Activated naive CD4-positive, alpha-beta T cell treated with Interleukin-2 at 50 U/mL for 16 hours (primary cell): ENCODE data around the gene CTDSPL.

Experiments used
- DNase-seq: peaks from one replicate; pipeline ENCODE4 v3.0.0-alpha.2; 2020

Gene CTDSPL

DNA sequence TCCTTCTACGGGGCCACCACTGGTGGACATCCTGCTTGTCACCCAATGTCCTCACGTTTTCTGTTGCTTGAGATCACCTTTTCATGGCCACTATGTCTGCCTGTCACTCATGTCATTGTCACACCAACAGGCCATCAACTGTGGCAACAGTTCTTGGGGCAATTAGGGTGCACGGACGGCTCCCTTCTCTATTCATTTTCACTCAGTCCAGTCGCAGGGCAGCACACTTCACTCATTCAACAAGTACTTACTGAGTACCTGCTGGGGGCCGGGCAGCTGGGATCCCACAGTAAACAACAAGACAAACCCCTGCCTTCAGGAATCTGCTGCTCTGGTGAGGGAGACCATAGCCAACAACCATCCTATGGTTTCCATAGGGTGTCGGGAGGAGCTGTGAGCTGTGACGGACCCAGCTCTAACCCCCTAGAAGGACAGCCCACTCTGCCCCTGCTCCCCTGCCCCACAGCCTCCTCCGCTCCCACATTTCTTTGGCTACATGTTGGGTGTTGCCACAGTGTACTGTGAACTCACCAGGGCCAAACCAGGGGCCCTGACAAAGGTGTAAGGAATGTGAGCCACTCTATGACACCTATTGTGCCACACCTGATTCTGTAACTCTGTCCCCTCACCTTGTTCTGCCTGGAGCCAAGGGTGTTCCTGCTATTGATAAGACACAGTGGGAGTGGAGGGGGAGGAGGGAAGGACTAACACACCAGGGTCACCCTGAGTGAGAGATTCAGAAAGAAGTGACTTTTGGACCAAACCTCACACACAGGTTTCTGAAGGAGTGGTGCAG, 130.8 kb downstream of the CTDSPL start:
- no peak for DNase-seq

DNA sequence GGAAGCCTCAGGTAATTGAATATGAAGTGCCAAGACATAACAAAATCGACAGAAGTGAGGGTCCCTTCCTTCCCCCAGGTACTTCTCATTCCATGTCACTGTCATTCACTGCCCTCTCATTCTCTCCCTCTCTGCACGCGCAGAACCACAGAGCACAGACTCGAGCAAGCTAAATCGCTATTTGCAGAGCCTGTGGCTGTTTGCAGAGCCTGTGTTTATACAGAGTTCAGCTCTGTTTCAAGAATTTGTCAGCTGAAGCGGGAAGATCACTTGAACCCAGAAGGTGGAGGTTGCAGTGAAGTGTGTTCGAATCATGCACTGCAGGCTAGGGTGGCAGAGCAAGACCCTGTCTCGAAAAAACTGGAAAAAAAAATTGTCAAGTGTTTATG, 131.4 kb downstream of the CTDSPL start:
- no peak for DNase-seq

DNA sequence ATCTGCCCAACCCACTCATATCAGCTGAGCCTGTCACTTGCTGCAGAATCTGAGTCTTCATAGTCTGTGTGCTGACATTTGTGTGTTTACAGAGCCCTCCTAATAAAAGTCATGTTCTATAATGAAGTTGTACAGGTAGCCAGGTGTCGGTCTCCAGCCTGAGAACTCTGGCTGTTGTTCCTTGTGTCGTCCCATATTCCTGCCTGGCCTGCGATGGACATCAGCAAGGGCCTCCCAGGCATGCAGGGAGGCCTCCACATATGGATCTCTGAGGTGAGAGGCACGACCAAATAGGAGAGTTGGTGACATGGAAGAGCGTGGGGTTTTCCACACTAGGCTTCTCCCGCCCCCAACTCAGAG, 131.8 kb downstream of the CTDSPL start:
- DNase-seq: no peak

DNA sequence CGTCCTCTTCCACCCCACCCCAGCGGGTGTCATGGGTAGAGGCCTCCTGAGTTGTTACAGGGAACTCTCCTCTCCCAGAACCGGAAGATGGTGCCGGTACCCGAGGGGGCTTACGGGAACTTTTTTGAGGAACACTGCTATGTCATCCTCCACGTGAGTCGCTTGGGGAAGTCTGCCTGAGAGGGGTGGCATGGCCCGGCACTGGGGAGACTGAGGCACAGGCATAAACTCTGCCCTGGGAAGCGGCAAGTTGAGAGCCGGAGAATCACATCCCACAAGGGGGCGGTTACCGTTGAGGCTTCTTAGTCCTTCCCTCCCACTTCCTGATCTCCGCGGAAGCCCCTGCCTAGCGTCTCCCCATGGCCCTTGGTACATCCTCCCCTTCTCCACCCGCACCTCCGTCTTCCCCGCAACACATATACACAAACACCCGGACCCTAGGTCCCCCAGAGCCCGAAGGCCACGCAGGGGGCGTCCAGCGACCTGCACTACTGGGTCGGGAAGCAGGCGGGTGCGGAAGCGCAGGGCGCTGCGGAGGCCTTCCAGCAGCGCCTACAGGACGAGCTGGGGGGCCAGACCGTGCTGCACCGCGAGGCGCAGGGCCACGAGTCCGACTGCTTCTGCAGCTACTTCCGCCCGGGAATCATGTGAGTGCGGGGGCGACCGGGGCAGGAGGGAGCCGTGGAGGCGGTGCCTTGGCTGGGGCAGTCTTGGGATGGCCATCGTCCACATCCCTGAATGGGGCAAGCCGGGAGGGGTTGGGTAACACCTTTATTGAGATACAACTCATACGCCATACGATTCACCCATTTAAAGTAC, 132.3 kb downstream of the CTDSPL start:
- peak; percentile 73 for DNase-seq

DNA sequence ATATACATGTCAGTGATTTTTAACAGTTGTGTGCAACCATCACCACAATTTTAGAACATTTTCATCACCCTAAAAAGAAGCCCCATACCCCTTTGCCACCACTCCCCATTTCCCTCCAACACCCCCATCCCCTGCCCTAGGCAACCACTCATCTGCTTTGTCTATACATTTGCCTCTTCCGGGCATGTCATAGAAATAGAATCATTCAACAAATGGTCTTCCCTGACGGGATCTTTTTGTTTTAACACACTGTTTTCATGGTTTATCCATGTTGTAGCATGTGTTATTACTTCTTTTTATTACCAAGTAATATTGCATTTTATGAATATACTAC, 132.9 kb downstream of the CTDSPL start:
- no peak for DNase-seq

GRCh38 chr3:37995652-37996641, 134.3 kb downstream of the CTDSPL start:
- DNase-seq: no peak

DNA sequence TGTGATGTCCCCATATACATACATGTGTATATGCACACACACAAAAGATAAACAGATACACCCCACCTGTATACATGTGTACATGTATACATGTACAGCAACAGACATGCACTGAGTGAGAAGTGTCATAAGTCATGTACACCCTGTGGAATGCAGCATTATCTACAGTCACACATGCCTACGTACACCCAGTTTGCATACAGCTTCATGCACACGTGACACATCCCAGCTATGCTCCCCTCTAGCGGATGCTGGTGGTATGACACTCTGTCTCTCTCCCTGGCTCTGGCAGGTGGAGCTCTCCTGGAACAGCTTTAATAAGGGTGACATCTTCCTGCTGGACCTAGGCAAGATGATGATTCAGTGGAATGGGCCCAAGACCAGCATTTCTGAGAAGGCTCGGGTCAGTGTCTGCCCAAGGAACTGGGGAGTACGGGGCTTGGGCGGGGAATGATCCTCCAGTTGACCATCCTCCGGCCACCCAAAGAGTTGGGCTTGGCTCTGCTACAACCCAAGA, 135.2 kb downstream of the CTDSPL start:
- peak; percentile 81 for DNase-seq

- no peak for DNase-seq
These were observed 135.7 kb downstream of the CTDSPL start for GRCh38 chr3:37997342-37997741.

GRCh38 chr3:37997791-37998370, 136.2 kb downstream of the CTDSPL start:
- DNase-seq: no peak

DNA sequence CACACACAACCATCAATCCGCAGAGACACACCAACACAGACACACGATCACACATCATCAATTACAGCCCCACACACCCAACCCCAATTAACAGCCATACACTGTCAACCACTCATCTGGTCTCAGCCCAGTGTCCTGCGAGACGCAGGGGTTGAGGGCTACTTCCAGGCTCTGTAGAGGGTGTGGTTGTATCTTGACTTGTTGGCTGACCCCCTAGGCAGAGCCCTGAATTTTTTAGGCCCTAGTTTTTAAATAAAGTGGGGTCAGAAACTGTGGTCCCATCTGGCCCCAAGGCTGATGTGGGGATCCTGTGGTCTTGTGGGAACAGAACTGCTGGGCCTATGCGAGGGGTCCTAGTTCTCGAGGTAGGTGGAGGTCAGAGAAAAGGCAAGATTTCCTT, 138.2 kb downstream of the CTDSPL start:
- DNase-seq: no peak

DNA sequence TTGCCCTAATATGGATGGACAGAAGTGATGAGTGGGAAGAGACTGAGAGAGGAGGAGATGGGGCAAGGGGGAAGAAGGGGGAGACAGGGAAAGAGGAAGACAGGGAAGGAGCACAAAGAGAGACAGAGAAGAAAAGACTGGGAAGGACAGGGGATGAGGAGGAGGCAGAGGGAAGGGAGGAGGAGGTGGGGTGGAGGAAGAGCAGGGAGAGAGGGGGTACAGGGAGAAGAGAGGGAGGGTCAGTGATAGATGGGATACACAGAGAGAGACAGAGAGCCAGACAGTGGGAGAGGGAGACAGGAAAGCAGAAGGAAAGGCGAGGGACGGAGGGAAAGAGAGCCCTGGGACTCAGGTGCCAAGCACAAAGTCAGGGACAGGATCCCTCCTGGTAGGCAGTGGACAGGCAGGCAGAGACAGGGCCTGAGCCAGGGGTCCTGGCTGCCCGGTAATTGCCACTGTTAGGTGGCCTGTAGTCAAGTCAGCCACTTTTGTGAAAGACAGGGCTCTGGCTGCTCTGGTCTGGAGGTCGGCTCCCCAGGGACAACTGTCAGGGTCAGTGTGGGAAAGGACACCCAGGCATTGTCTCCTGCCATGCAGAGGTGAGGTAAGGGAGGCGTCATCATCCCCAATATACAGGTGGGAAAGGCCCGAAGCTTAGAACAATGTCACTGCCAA, 138.7 kb downstream of the CTDSPL start:
- DNase-seq: no peak

DNA sequence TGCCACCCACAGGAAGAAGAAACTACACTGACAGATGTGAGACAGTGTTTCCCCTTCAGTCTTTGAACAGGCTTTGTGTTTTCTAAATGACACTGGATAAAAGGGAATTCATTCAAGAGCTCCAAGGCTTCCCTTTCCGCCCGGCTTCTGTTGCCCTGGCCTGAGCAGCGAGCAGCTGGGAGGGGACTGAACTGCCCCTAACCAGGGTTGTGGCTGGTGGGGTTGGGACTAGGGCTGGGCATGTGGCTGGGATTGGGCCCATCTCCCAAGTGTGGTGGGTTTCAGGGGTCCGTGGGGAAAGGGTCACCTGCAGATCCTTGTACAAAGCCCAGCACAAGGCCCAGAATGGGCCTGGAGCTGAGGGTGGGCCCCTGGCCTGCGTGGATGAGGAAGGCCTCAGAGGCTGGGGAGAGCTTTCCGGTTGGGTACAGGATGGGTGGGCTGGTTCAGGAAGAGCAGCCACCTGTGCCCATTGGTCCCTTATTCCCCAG, 139.3 kb downstream of the CTDSPL start:
- DNase-seq: no peak

DNA sequence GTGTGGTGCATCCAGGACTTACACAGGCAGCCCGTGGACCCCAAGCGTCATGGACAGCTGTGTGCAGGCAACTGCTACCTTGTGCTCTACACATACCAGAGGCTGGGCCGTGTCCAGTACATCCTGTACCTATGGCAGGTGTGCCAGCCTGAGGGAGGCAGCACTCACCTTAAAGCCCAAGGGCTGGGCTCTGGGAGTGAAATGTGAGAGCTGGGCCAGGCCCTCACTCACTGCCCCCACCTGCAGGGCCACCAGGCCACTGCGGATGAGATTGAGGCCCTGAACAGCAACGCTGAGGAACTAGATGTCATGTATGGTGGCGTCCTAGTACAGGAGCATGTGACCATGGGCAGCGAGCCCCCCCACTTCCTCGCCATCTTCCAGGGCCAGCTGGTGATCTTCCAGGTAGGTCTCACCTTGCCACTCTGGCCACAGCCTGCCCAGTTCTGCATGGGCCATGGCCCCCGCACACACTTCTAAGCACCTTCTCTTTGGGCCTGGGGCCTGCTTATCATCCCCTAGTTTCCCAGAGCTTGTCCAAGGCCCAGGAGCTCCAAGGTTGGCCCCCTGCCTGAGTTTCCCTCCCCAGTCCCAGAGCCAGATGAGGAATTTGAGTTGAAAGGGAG, 139.9 kb downstream of the CTDSPL start:
- no peak for DNase-seq

GRCh38 chr3:38002291-38002876, 140.7 kb downstream of the CTDSPL start:
- no peak for DNase-seq

- no peak for DNase-seq
These were observed 141.3 kb downstream of the CTDSPL start for GRCh38 chr3:38002940-38003339.

GRCh38 chr3:38003371-38003816, 141.7 kb downstream of the CTDSPL start:
- peak; percentile 67 for DNase-seq

GRCh38 chr3:38003817-38004414, 142.2 kb downstream of the CTDSPL start:
- no peak for DNase-seq

- peak; percentile 59 for DNase-seq
These were observed 142.9 kb downstream of the CTDSPL start for GRCh38 chr3:38004415-38005075.

- no peak for DNase-seq
These were observed 143.7 kb downstream of the CTDSPL start for GRCh38 chr3:38005076-38006020.
